Measurements from ENCODE around the gene RTN4R. TPM values are rescaled to one million over a fixed set of nuclear protein-coding genes. Genes with fewer than 3 reads are reported as not detected.

The RTN4R gene
- total RNA-seq, 1 experiment from 2014 or later, result 25.0 TPM

GRCh38 chr22:20238536-20238900 is 29.6 kb downstream of the RTN4R start (continued):
- TF ChIP-seq IRF2 (CRISPR knock-in tag; IDR thresholded peaks at IDR 0.05; ENCODE audit: borderline replicate concordance, low read depth) (no peak), EMX1 (CRISPR knock-in tag; IDR thresholded peaks at IDR 0.05) (no peak)

- DNase-seq (ENCODE audit: low spot score), result no peak
- H3K27me3 Mint-ChIP-seq (ENCODE audit: low read depth), result no peaks in the 10 kb centered on the region
- ChIA-PET POLR2A (interaction anchor here (1.1 kb wide), 1 partner anchor 81 kb away, joined by 3 read pairs; no protein-coding TSS in a partner anchor), CTCF (interaction anchor here (0.7 to 5.4 kb wide), 41 partner anchors 9 to 216 kb away, joined by 3 to 69 read pairs (median 10); no protein-coding TSS in a partner anchor)
- no peaks in the 10 kb centered on the region for H3K9me3 Mint-ChIP-seq
- peaks cover 12% of the 10 kb centered on the region for H3K4me1 Mint-ChIP-seq
- H3K27ac Mint-ChIP-seq, result no peak overlapping the region
- no peaks in the 10 kb centered on the region for H3K36me3 Mint-ChIP-seq
- ATAC-seq, result no peak
- no peak overlapping the region for H3K4me3 Mint-ChIP-seq
- TF ChIP-seq ZNF138 (CRISPR knock-in tag; conservative IDR thresholded peaks at IDR 0.05) (no peak), ATF2 (CRISPR knock-in tag; IDR thresholded peaks at IDR 0.05; ENCODE audit: borderline replicate concordance, low read depth) (no peak), NR3C1 (CRISPR knock-in tag; conservative IDR thresholded peaks at IDR 0.05; ENCODE audit: low read depth) (no peak), CTCF (IDR thresholded peaks at IDR 0.05) (no peak), TEAD4 (CRISPR knock-in tag; IDR thresholded peaks at IDR 0.05) (no peak), FOXJ3 (CRISPR knock-in tag; IDR thresholded peaks at IDR 0.05; ENCODE audit: borderline replicate concordance) (no peak), JAZF1 (CRISPR knock-in tag; IDR thresholded peaks at IDR 0.05) (no peak), ZBTB21 (CRISPR knock-in tag; IDR thresholded peaks at IDR 0.05; ENCODE audit: borderline replicate concordance) (no peak), SP1 (CRISPR knock-in tag; conservative IDR thresholded peaks at IDR 0.05) (no peak), ZNF423 (CRISPR knock-in tag; IDR thresholded peaks at IDR 0.05) (no peak), USF1 (CRISPR knock-in tag; IDR thresholded peaks at IDR 0.05) (no peak), ZNF219 (CRISPR knock-in tag; IDR thresholded peaks at IDR 0.05; ENCODE audit: borderline replicate concordance) (no peak), ZMAT4 (CRISPR knock-in tag; IDR thresholded peaks at IDR 0.05) (no peak), SOX15 (CRISPR knock-in tag; IDR thresholded peaks at IDR 0.05) (no peak), ATF1 (CRISPR knock-in tag; IDR thresholded peaks at IDR 0.05) (no peak), RORB (CRISPR knock-in tag; IDR thresholded peaks at IDR 0.05) (no peak), ZNF121 (CRISPR knock-in tag; IDR thresholded peaks at IDR 0.05) (no peak)
- TF ChIP-seq, protein P1, sequence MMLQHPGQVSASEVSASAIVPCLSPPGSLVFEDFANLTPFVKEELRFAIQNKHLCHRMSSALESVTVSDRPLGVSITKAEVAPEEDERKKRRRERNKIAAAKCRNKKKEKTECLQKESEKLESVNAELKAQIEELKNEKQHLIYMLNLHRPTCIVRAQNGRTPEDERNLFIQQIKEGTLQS (CRISPR knock-in tag; conservative IDR thresholded peaks at IDR 0.05), result no peak
These were observed 30.4 kb downstream of the RTN4R start for GRCh38 chr22:20237480-20238440.

Data from WTC11 (cell line).